ENCODE measurements around the gene HAL. TPM values are rescaled to one million over a fixed set of nuclear protein-coding genes. Genes with fewer than 3 reads are reported as not detected.

The HAL gene
- polyA plus RNA-seq, 2 of the 4 experiments (the other 2 are of a cell fraction): 0.22 to 0.43 TPM

GRCh38 chr12:96044943-96045290 is 48.8 kb upstream of the HAL start:
- Histone ChIP-seq H3K4me1 (peaks cover 44% of the 10 kb centered on the region), H3K27ac (peak overlapping the region; percentile 47 to 56; a peak in 4 of 6 replicates), H3K4me2 (peak overlapping the region; percentile 56; the same call in 2 of the 3 replicates), H3K4me3 (no peak overlapping the region), H3K9me3 (no peaks in the 10 kb centered on the region)
- WGBS (ENCODE audit: missing lambda C conversion rate): 93% methylated on average over 2 of the region's 2 CpGs
- ChIA-PET CTCF (interaction anchor here (1.1 kb wide), 1 partner anchor 28 kb away, joined by 3 read pairs; no protein-coding TSS in a partner anchor), POLR2A (interaction anchor here (0.9 kb wide), 1 partner anchor 9 kb away, joined by 3 read pairs; the partner anchor contains the start of gene LTA4H)
- no peak for DNase-seq (ENCODE audit: low read depth in 1 of 2, low spot score in 1 of 2)
- FAIRE-seq: no peak
- ATAC-seq: no peak
- no peak for TF ChIP-seq PHF8 (IDR thresholded peaks at IDR 0.05; ENCODE audit: borderline replicate concordance, low read depth)
- no peak for TF ChIP-seq RNF2 (IDR thresholded peaks at IDR 0.05; ENCODE audit: borderline replicate concordance, low read depth)
- TF ChIP-seq EHF (CRISPR knock-in tag; IDR thresholded peaks at IDR 0.05): no peak
- no peak for TF ChIP-seq HOXB5 (CRISPR knock-in tag; IDR thresholded peaks at IDR 0.05)
- no peak for TF ChIP-seq FOSL2 (IDR thresholded peaks at IDR 0.05)
- no peak for TF ChIP-seq FOSL2 (CRISPR knock-in tag; IDR thresholded peaks at IDR 0.05)
- TF ChIP-seq BCL3 (IDR thresholded peaks at IDR 0.05): no peak
- TF ChIP-seq PBX3 (IDR thresholded peaks at IDR 0.05): no peak
- no peak for TF ChIP-seq CBX8 (IDR thresholded peaks at IDR 0.05)
- TF ChIP-seq HOXA7 (CRISPR knock-in tag; IDR thresholded peaks at IDR 0.05): no peak
- no peak for TF ChIP-seq EHMT2 (IDR thresholded peaks at IDR 0.05; ENCODE audit: low read depth)
- TF ChIP-seq CHD4 (IDR thresholded peaks at IDR 0.05; ENCODE audit: borderline replicate concordance): no peak
- TF ChIP-seq TFCP2L1 (CRISPR knock-in tag; IDR thresholded peaks at IDR 0.05): no peak
- TF ChIP-seq ESRRA (IDR thresholded peaks at IDR 0.05; ENCODE audit: borderline replicate concordance, low read length): no peak

- 57% methylated on average over 10 of the region's 10 CpGs for WGBS (ENCODE audit: missing lambda C conversion rate)
- Histone ChIP-seq H3K4me2 (peak overlapping the region; percentile 56), H3K27ac (peak overlapping the region; percentile 47 to 56), H3K9me3 (no peaks in the 10 kb centered on the region), H3K4me1 (peaks cover 43% of the 10 kb centered on the region), H3K4me3 (no peak overlapping the region)
- POLR2A ChIA-PET: interaction anchor here (0.9 kb wide), 1 partner anchor 8 kb away, joined by 3 read pairs; the partner anchor contains the start of gene LTA4H
- DNase-seq (ENCODE audit: low read depth in 1 of 2, low spot score in 1 of 2) (no peak), ATAC-seq (peak in 1 of 2 experiments; percentile 11; a peak in 1 of 6 replicates), FAIRE-seq (no peak)
- CTCF ChIA-PET: interaction anchor here (0.6 to 2.1 kb wide), 3 partner anchors 29 to 932 kb away, joined by 3 to 4 read pairs (median 3); no protein-coding TSS in a partner anchor
- TF ChIP-seq MAX (IDR thresholded peaks at IDR 0.05) (no peak), FOSL2 (IDR thresholded peaks at IDR 0.05) (0 out of 2 replicates have a peak, but pooled peaks have one; percentile 14), FOSL2 (CRISPR knock-in tag; IDR thresholded peaks at IDR 0.05) (peak; percentile 74), PBX3 (IDR thresholded peaks at IDR 0.05) (no peak), CTCF (IDR thresholded peaks at IDR 0.05) (no peak), USF2 (IDR thresholded peaks at IDR 0.05) (no peak), HDAC2 (IDR thresholded peaks at IDR 0.05) (no peak), EHMT2 (IDR thresholded peaks at IDR 0.05; ENCODE audit: low read depth) (no peak), TP53 (CRISPR knock-in tag; IDR thresholded peaks at IDR 0.05) (no peak), HOXB5 (CRISPR knock-in tag; IDR thresholded peaks at IDR 0.05) (no peak), MAFK (IDR thresholded peaks at IDR 0.05; ENCODE audit: partially characterized antibody) (peak; percentile 56), RARB (CRISPR knock-in tag; IDR thresholded peaks at IDR 0.05) (no peak), CHD4 (IDR thresholded peaks at IDR 0.05; ENCODE audit: borderline replicate concordance) (no peak), GATA3 (IDR thresholded peaks at IDR 0.05; ENCODE audit: borderline replicate concordance) (no peak), CBX8 (IDR thresholded peaks at IDR 0.05) (no peak), TFCP2L1 (CRISPR knock-in tag; IDR thresholded peaks at IDR 0.05) (no peak), CEBPB (IDR thresholded peaks at IDR 0.05) (0 out of 4 replicates have a peak, but pooled peaks of 1 of the 2 experiments have one; percentile 17), RFX5 (IDR thresholded peaks at IDR 0.05) (no peak), RAD21 (conservative IDR thresholded peaks at IDR 0.05 in 1 of 2, IDR thresholded peaks at IDR 0.05 in 1 of 2) (no peak), PHF8 (IDR thresholded peaks at IDR 0.05; ENCODE audit: borderline replicate concordance, low read depth) (no peak), ATOH8 (CRISPR knock-in tag; IDR thresholded peaks at IDR 0.05; ENCODE audit: low read depth) (no peak)
Measured at GRCh38 chr12:96044017-96044942, 48.1 kb upstream of the HAL start.

Measured in A549 (cell line).